C4-2B (cell line): ENCODE results near the gene CHAF1B.

Experiments
- H3K27ac ChIP-seq: fragments of 450-650 bp; 2 replicates; pipeline ENCODE4 v1.5.1; 2017
- CTCF ChIP-seq: fragments of 450-650 bp; conservative IDR thresholded peaks from 2 replicates; pipeline ENCODE4 v1.5.1; 2017; ENCODE audit warnings: mild to moderate bottlenecking
- ZFX ChIP-seq: fragments of 450-650 bp; IDR thresholded peaks from 2 replicates; pipeline ENCODE4 v1.6.1; 2017

CHAF1B gene

GRCh38 chr21:36430841-36431240, 45.6 kb downstream of the CHAF1B start:
- no peak overlapping the region for H3K27ac ChIP-seq
- TF ChIP-seq ZFX: no peak
- TF ChIP-seq CTCF: no peak

GRCh38 chr21:36431252-36431651, 46.1 kb downstream of the CHAF1B start:
- no peak overlapping the region for H3K27ac ChIP-seq

GRCh38 chr21:36433059-36433709, 48.0 kb downstream of the CHAF1B start:
- no peak overlapping the region for H3K27ac ChIP-seq
- TF ChIP-seq ZFX (no peak), CTCF (no peak)

More at GRCh38 chr21:36431252-36431651, 46.1 kb downstream of the CHAF1B start:
- TF ChIP-seq CTCF: no peak
- TF ChIP-seq ZFX: no peak

GRCh38 chr21:36434144-36434543, 49.0 kb downstream of the CHAF1B start:
- H3K27ac ChIP-seq: no peak overlapping the region
- TF ChIP-seq CTCF: no peak
- TF ChIP-seq ZFX: no peak

DNA sequence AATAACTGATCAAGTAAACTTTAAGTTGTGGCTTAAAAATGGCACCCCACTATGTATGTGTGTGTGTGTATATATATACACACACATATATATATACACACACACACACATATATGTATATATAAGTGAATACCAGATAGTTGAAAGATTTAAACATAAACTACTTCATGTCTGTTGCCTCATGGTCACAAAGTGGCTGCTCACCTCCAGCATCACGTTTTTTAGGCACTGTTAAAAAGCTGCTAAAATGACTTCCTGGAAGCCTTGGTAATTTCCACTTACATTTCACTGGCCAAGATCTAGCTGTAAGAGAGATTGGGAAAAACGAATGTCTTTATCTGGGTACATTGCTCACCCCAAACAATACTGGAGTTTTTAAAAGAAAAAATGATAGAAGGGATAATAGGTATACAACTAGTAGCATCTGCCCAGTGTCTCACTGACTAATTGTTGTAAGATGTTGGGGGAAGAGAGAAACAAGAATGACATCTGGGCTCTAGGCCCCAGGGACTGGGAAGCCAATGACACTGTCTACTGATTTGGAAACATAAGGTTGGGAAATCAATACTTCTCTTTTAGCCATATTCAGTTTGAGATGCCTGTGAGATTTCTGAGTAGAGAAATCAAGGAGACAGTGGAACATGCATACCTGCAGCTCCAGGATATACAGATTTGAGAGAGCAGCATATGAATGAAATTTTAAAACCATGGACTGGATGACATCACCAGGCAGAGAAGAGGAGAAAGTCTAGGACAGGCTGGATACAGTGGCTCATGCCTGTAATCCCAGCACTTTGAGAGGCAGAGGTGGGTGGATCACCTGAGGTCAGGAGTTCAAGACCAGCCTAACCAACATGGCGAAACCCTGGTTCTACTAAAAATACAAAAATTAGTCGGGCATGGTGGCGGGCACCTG, 51.9 kb downstream of the CHAF1B start:
- TF ChIP-seq CTCF (no peak), ZFX (no peak)

GRCh38 chr21:36437745-36438128, 52.5 kb downstream of the CHAF1B start:
- no peak overlapping the region; the same call in 1 of the 2 replicates for H3K27ac ChIP-seq

More for the DNA sequence above, 51.9 kb downstream of the CHAF1B start:
- H3K27ac ChIP-seq: no peak overlapping the region; the same call in 1 of the 2 replicates

More at GRCh38 chr21:36437745-36438128, 52.5 kb downstream of the CHAF1B start:
- TF ChIP-seq ZFX: no peak
- no peak for TF ChIP-seq CTCF
